Measurements from ENCODE around the gene CDH23.

CDH23 gene

GRCh38 chr10:71705582-71705981 is 308.9 kb downstream of the CDH23 start:
- CTCF ChIA-PET: interaction anchor here (0.7 to 4.9 kb wide), 5 partner anchors 9 to 322 kb away, joined by 3 to 23 read pairs (median 4); partner anchors contain the start of gene VSIR
- no peak for DNase-seq (ENCODE audit: low spot score)
- H3K27ac ChIP-seq: peak overlapping the region; percentile 53
- TF ChIP-seq CTCF (conservative IDR thresholded peaks at IDR 0.05; ENCODE audit: low read depth): no peak
- POLR2A ChIA-PET (ENCODE audit: low non-redundant PET): interaction anchor here (0.5 to 0.6 kb wide), 2 partner anchors 80 to 132 kb away, joined by 3 to 4 read pairs; no protein-coding TSS in a partner anchor

- ChIA-PET POLR2A (ENCODE audit: low non-redundant PET) (no interaction called here), CTCF (interaction anchor here (0.6 to 4.9 kb wide), 9 partner anchors 8 to 499 kb away, joined by 3 to 23 read pairs (median 4); partner anchors contain the start of gene VSIR)
- H3K27ac ChIP-seq: peak overlapping the region; percentile 53; the same call in 1 of the 2 replicates
- no peak for DNase-seq (ENCODE audit: low spot score)
- TF ChIP-seq CTCF (conservative IDR thresholded peaks at IDR 0.05; ENCODE audit: low read depth): no peak
Measured at GRCh38 chr10:71706216-71707121, 309.7 kb downstream of the CDH23 start.

GRCh38 chr10:71707240-71707789 is 310.6 kb downstream of the CDH23 start:
- ChIA-PET CTCF (interaction anchor here (0.6 to 4.9 kb wide), 9 partner anchors 9 to 500 kb away, joined by 3 to 23 read pairs (median 8); partner anchors contain the start of genes CDH23, SLC29A3 and VSIR), POLR2A (ENCODE audit: low non-redundant PET) (no interaction called here)
- no peak for TF ChIP-seq CTCF (conservative IDR thresholded peaks at IDR 0.05; ENCODE audit: low read depth)
- DNase-seq (ENCODE audit: low spot score): no peak
- no peak overlapping the region for H3K27ac ChIP-seq

GRCh38 chr10:71708301-71708703 is 311.6 kb downstream of the CDH23 start:
- DNase-seq (ENCODE audit: low spot score): peak; percentile 37
- CTCF ChIA-PET: interaction anchor here (0.5 to 4.9 kb wide), 22 partner anchors 10 to 397 kb away, joined by 3 to 23 read pairs (median 4); partner anchors contain the start of genes CDH23, SLC29A3 and VSIR
- peak; percentile 63 for TF ChIP-seq CTCF (conservative IDR thresholded peaks at IDR 0.05; ENCODE audit: low read depth)
- no peak overlapping the region for H3K27ac ChIP-seq
- POLR2A ChIA-PET (ENCODE audit: low non-redundant PET): no interaction called here

GRCh38 chr10:71708897-71709882 is 312.5 kb downstream of the CDH23 start:
- no peak for TF ChIP-seq CTCF (conservative IDR thresholded peaks at IDR 0.05; ENCODE audit: low read depth)
- no peak for DNase-seq (ENCODE audit: low spot score)
- ChIA-PET CTCF (interaction anchor here (0.5 to 4.9 kb wide), 20 partner anchors 9 to 398 kb away, joined by 3 to 23 read pairs (median 5); partner anchors contain the start of genes SLC29A3 and VSIR), POLR2A (ENCODE audit: low non-redundant PET) (no interaction called here)
- no peak overlapping the region for H3K27ac ChIP-seq

Data from RWPE1 (cell line).